ENCODE data around the gene SLC24A3. TPM values are rescaled to one million over a fixed set of nuclear protein-coding genes. Genes with fewer than 3 reads are reported as not detected.
"Not testable (repeated sequence)": the region's sequence is repeated elsewhere in the genome, so short reads cannot be mapped to it uniquely, and the experiment has no call there.

SLC24A3 gene
- total RNA-seq, 1 donor from 2014 or later, result 13.1 TPM

DNA sequence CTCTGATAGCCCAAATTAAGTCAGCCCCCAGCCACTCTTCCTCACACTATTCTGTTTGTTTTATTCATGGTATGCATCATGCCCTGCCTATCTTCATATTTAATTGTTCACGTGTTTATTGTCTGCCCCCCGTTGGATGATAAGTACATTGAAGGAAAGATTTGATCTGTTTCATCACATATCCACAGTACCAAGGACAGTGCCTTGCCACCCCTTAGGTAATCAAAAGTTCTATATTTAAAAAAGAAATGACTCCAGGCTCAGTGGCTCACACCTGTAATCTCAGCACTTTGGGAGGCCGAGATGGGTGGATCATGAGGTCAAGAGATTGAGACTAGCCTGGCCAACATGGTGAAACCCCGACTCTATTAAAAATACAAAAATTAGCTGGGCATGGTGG lies 535.5 kb downstream of the SLC24A3 start:
- Histone ChIP-seq H3K4me3 (no peak overlapping the region), H3K4me1 (peaks cover 12% of the 10 kb centered on the region), H3K9me3 (no peaks in the 10 kb centered on the region), H3K27me3 (no peaks in the 10 kb centered on the region), H3K27ac (no peak overlapping the region), H3K36me3 (no peaks in the 10 kb centered on the region)
- DNase-seq (no peak), ATAC-seq (no peak)
- TF ChIP-seq, protein P1, sequence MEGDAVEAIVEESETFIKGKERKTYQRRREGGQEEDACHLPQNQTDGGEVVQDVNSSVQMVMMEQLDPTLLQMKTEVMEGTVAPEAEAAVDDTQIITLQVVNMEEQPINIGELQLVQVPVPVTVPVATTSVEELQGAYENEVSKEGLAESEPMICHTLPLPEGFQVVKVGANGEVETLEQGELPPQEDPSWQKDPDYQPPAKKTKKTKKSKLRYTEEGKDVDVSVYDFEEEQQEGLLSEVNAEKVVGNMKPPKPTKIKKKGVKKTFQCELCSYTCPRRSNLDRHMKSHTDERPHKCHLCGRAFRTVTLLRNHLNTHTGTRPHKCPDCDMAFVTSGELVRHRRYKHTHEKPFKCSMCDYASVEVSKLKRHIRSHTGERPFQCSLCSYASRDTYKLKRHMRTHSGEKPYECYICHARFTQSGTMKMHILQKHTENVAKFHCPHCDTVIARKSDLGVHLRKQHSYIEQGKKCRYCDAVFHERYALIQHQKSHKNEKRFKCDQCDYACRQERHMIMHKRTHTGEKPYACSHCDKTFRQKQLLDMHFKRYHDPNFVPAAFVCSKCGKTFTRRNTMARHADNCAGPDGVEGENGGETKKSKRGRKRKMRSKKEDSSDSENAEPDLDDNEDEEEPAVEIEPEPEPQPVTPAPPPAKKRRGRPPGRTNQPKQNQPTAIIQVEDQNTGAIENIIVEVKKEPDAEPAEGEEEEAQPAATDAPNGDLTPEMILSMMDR (IDR thresholded peaks at IDR 0.05), result no peak
- intact Hi-C loops (cut with DNase I), result loop anchor here (10.0 kb wide), 1 partner anchor 53 kb away; no protein-coding TSS in a partner anchor

DNA sequence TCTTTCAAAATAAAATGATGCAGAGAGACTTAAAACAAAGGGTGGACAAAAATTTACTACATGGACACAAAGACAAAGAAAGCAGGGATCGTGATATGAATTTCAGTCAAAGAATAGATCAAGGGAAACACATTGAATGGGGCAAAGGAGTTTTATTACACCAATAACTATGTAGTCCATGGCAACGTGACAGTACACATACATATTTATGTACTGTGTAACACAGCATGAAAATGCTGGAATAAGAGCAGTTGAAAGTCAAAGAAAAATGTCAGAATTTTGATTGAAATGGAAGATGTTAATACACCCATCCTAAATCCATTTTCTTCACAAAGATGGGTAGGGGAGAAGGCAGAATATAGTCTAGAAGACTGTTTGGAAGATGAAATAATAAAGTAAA lies 536.2 kb downstream of the SLC24A3 start:
- no peaks in the 10 kb centered on the region for H3K27me3 ChIP-seq
- no peak overlapping the region for H3K27ac ChIP-seq
- ATAC-seq (no peak), DNase-seq (no peak)
- intact Hi-C loops (cut with DNase I), result loop anchor here (10.0 kb wide), 1 partner anchor 54 kb away; no protein-coding TSS in a partner anchor
- no peak overlapping the region for H3K4me3 ChIP-seq
- TF ChIP-seq, protein P1 (IDR thresholded peaks at IDR 0.05), result no peak
- H3K36me3 ChIP-seq, result no peaks in the 10 kb centered on the region
- no peaks in the 10 kb centered on the region for H3K9me3 ChIP-seq
- H3K4me1 ChIP-seq, result peaks cover 12% of the 10 kb centered on the region

DNA sequence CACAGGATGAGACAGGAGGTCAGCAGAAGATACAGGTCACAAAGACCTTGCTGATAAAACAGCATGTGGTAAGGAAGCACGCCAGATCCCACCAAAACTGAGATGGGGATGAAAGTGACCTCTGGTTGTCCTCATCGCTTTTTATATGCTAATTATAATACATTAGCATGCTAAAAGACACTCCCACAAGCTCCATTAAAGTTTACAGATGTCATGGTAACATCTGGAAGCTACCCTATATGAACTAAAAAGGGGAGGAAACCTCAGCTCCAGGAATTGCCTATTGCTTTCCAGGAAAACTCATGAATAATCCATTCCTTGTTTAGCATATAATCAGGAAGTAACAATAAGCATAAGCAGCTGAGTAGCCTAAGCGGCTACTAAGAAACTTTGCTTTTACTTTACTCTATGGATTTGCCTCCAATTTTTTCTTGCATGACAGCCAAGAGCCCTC lies 537.2 kb downstream of the SLC24A3 start:
- no peak for DNase-seq
- no peaks in the 10 kb centered on the region for H3K36me3 ChIP-seq
- H3K4me1 ChIP-seq, result peaks cover 12% of the 10 kb centered on the region
- H3K9me3 ChIP-seq, result no peaks in the 10 kb centered on the region
- intact Hi-C loops (cut with DNase I), result loop anchor here (10.0 kb wide), 1 partner anchor 55 kb away; no protein-coding TSS in a partner anchor
- no peak overlapping the region for H3K27ac ChIP-seq
- TF ChIP-seq, protein P1 (IDR thresholded peaks at IDR 0.05), result no peak
- no peak overlapping the region for H3K4me3 ChIP-seq
- H3K27me3 ChIP-seq, result no peaks in the 10 kb centered on the region
- ATAC-seq, result no peak

DNA sequence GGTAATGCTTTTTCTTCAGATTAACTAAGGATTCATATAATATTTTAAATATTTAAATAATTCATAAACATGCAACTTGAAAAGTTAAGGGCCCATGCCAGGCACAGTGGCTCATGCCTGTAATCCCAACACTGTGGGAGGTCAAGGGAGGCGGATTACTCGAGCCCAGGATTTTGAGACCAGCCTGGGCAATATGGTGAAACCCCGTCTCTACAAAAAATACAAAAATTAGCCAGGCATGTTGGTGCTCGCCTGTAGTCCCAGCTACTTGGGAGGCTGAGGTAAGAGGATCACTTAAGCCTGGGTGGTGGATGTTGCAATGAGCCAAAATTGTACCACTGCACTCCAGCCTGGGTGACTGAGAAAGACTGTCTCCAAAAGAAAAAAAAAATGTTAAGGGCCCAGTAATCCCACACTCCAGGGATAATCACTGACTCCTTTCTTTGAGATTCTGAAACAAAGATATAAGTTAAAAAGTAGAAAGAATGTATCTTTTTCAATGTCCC lies 537.7 kb downstream of the SLC24A3 start:
- H3K9me3 ChIP-seq, result no peaks in the 10 kb centered on the region
- no peak overlapping the region for H3K27ac ChIP-seq
- no peak for ATAC-seq
- H3K36me3 ChIP-seq, result no peaks in the 10 kb centered on the region
- no peaks in the 10 kb centered on the region for H3K27me3 ChIP-seq
- no peak for DNase-seq
- TF ChIP-seq, protein P1 (IDR thresholded peaks at IDR 0.05), result no peak
- intact Hi-C loops (cut with DNase I), result no loop called here
- no peak overlapping the region for H3K4me3 ChIP-seq
- peaks cover 12% of the 10 kb centered on the region for H3K4me1 ChIP-seq

DNA sequence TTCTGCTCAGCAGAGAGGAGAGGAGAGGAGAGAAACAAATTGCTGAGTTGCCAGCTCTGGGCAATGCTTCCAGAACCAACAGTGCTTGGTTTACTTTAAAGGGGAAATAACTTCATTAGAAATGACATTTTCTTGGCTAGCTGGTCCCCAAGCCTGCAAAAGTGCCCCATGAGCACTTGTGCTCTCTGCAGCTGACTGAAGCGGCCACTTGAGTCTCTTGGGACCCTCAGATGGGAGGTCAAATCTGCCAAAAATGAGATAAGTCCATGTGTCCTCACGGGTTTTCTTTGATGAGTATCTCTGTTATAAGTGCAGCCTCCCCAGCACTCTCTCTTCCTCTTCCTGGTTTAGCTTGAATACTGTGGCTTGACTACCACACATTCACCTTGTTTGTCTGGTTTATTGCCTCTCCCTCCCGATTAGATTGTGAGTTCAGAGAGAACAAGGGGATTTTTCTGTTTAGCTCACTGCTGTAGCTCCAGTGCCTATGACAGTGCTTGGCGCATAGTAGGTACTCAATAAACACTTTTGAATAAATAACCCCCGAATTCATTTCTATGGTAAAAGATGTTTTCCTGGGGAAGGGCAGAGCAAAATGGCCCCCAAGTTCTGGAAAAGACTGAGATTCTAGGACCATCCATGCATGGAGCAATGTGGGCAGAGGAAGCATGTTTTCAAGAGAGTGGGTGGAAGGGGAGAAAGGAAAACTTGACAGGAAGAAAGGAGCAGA lies 538.6 kb downstream of the SLC24A3 start:
- DNase-seq (no peak), ATAC-seq (no peak)

DNA sequence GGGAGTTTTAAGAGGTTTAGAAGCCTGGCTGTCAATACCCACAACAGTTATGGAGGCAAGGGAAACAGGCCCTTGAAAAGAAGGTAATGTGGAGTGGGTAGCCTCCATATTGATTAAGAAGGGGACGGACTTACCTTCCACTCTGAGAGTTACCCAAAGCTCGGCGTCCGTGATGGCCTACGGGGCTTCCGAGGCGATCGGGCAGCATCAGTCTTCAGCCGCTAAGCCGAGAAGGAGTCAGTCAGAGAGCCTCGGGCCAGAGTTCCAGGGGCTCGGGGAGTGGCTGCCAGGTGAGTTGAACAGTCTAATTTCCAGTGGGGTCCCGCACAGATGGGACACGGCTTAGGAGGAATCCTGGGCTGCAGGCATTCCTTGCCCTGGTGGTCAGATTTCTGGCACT lies 541.8 kb downstream of the SLC24A3 start:
- intact Hi-C loops (cut with DNase I); DNase-seq; H3K27ac ChIP-seq; ATAC-seq; H3K36me3 ChIP-seq; H3K9me3 ChIP-seq; H3K4me3 ChIP-seq; H3K27me3 ChIP-seq: not testable (repeated sequence)
- peaks cover 18% of the 10 kb centered on the region for H3K4me1 ChIP-seq

More for the DNA sequence above, 538.6 kb downstream of the SLC24A3 start:
- Histone ChIP-seq H3K27ac (no peak overlapping the region), H3K36me3 (no peaks in the 10 kb centered on the region), H3K9me3 (no peaks in the 10 kb centered on the region), H3K4me3 (no peak overlapping the region), H3K4me1 (peaks cover 12% of the 10 kb centered on the region), H3K27me3 (no peaks in the 10 kb centered on the region)
- TF ChIP-seq, protein P1 (IDR thresholded peaks at IDR 0.05), result no peak
- intact Hi-C loops (cut with DNase I), result no loop called here

Measured in upper lobe of right lung (tissue), 1 donor.